IMR-90 (cell line): ENCODE results near the gene WNT9B. TPM values are rescaled to one million over a fixed set of nuclear protein-coding genes. Genes with fewer than 3 reads are reported as not detected.
A peak's percentile ranks its signal among the peaks of the same experiment; 100 is the strongest.

Experiments
- ATAC-seq: fragments of 200-7000 bp; cut with Tn5 transposase; 2 replicates; pipeline ENCODE4 v1.9.1; 2020; ENCODE audit warnings: low read depth, mild to moderate bottlenecking, moderate library complexity
- BruUV-seq: library from RNA; stranded (reverse); fragments of 400-500 nt; replicated peaks from 2 replicates; lab custom pipeline; 2021; lab: Mats Ljungman, UMichigan
- CTCF ChIA-PET: fragments of 300-600 bp; formaldehyde crosslinking; extraction: SDS; loops from one replicate; lab custom pipeline; 2021; ENCODE audit warnings: antibody characterized with exemption; lab: Yijun Ruan, JAX
- POLR2A ChIA-PET: fragments of 300-600 bp; sonication (Branson Sonifier 250); formaldehyde crosslinking; loops from one replicate; lab custom pipeline; 2022; ENCODE audit warnings: antibody characterized with exemption; ENCODE audit not compliant: unreplicated experiment; lab: Charles Lee
- DNase-seq: peaks from one replicate; pipeline ENCODE4 v3.0.0; 2013
- H2AFZ ChIP-seq: replicated peaks from 2 replicates; pipeline ENCODE3; 2013; ENCODE audit warnings: low read length, mild to moderate bottlenecking; ENCODE audit not compliant: poor library complexity
- H2AK5ac ChIP-seq: 2 replicates; pipeline ENCODE4 v1.6.1; 2013; ENCODE audit warnings: low read depth, low read length, inconsistent platforms
- H2AK9ac ChIP-seq: replicated peaks from 2 replicates; pipeline ENCODE3; 2013; ENCODE audit warnings: mild to moderate bottlenecking, low read depth, low read length, moderate library complexity; ENCODE audit not compliant: poor library complexity
- H2BK120ac ChIP-seq: 2 replicates; pipeline ENCODE4 v1.6.1; 2013; ENCODE audit warnings: low read depth, low read length, inconsistent platforms
- H2BK15ac ChIP-seq: 3 replicates; pipeline ENCODE4 v1.6.1; 2013; ENCODE audit warnings: low read depth, low read length, inconsistent platforms
- H2BK20ac ChIP-seq: 2 replicates; pipeline ENCODE4 v1.6.1; 2013; ENCODE audit warnings: low read depth, mild to moderate bottlenecking, inconsistent platforms, low read length, moderate library complexity
- H2BK5ac ChIP-seq: 2 replicates; pipeline ENCODE4 v1.6.1; 2013; ENCODE audit warnings: mild to moderate bottlenecking, low read depth, low read length, inconsistent platforms; ENCODE audit not compliant: poor library complexity, severe bottlenecking
- H3K14ac ChIP-seq: replicated peaks from 2 replicates; pipeline ENCODE4 v1.6.1; 2013; ENCODE audit warnings: low read depth, low read length, inconsistent platforms
- H3K18ac ChIP-seq: 2 replicates; pipeline ENCODE4 v1.6.1; 2013; ENCODE audit warnings: low read depth, low read length, control low read depth
- H3K23ac ChIP-seq: 2 replicates; pipeline ENCODE4 v1.6.1; 2013; ENCODE audit warnings: low read depth, low read length, inconsistent platforms
- H3K27ac ChIP-seq: 2 replicates; pipeline ENCODE4 v1.5.1; 2013; ENCODE audit warnings: mild to moderate bottlenecking, control low read depth, low read length; ENCODE audit not compliant: insufficient read depth
- H3K27me3 ChIP-seq: 2 replicates; pipeline ENCODE4 v1.6.1; 2013; ENCODE audit warnings: low read length; ENCODE audit not compliant: control insufficient read depth, insufficient read depth
- H3K36me3 ChIP-seq: 2 replicates; pipeline ENCODE4 v1.6.1; 2013; ENCODE audit warnings: low read length, mixed read lengths; ENCODE audit not compliant: control insufficient read depth, insufficient read depth
- H3K4ac ChIP-seq: 2 replicates; pipeline ENCODE4 v1.6.1; 2013; ENCODE audit warnings: low read depth, low read length, inconsistent platforms
- H3K4me1 ChIP-seq: 2 replicates; pipeline ENCODE4 v1.6.1; 2013; ENCODE audit warnings: low read length, mixed read lengths; ENCODE audit not compliant: control insufficient read depth, insufficient read depth
- H3K4me2 ChIP-seq: 2 replicates; pipeline ENCODE4 v1.6.1; 2013; ENCODE audit warnings: low read depth, mild to moderate bottlenecking, control low read depth, low read length, moderate library complexity
- H3K4me3 ChIP-seq: 2 replicates; pipeline ENCODE4 v1.5.1; 2013; ENCODE audit warnings: low read depth, mild to moderate bottlenecking, control low read depth, low read length, moderate library complexity; ENCODE audit not compliant: insufficient read depth
- H3K56ac ChIP-seq: 2 replicates; pipeline ENCODE4 v1.6.1; 2013; ENCODE audit warnings: low read length, inconsistent platforms; ENCODE audit not compliant: insufficient read depth; ENCODE audit errors: extremely low read depth
- H3K79me1 ChIP-seq, 2 experiments: 2 replicates each; pipeline ENCODE4 v1.6.1; 2013; ENCODE audit warnings: low read length in 2 of 2, inconsistent platforms in 1 of 2, low read depth in 1 of 2
- H3K9ac ChIP-seq: 2 replicates; pipeline ENCODE4 v1.6.1; 2013; ENCODE audit warnings: low read depth, low read length, control low read depth
- H3K9me1 ChIP-seq: 2 replicates; pipeline ENCODE4 v1.6.1; 2013; ENCODE audit warnings: low read length, inconsistent platforms; ENCODE audit not compliant: insufficient read depth
- H3K9me3 ChIP-seq: 2 replicates; pipeline ENCODE4 v1.6.1; 2013; ENCODE audit warnings: low read length; ENCODE audit not compliant: control insufficient read depth, insufficient read depth
- H4K20me1 ChIP-seq: 2 replicates; pipeline ENCODE4 v1.6.1; 2013; ENCODE audit warnings: low read length, inconsistent platforms; ENCODE audit not compliant: insufficient read depth
- H4K5ac ChIP-seq: 2 replicates; pipeline ENCODE4 v1.6.1; 2013; ENCODE audit warnings: mild to moderate bottlenecking, low read depth, low read length, control low read depth
- H4K8ac ChIP-seq, 2 experiments: 2 replicates each; pipeline ENCODE4 v1.6.1; 2013; ENCODE audit warnings: low read depth in 2 of 2, low read length in 2 of 2, control low read depth in 1 of 2, inconsistent platforms in 1 of 2
- H4K91ac ChIP-seq: 2 replicates; pipeline ENCODE4 v1.6.1; 2013; ENCODE audit warnings: low read depth, low read length, inconsistent platforms; ENCODE audit not compliant: insufficient read depth
- BHLHE40 ChIP-seq: fragments of 150-350 bp; IDR thresholded peaks from 2 replicates; pipeline ENCODE4 v1.6.1; 2016; ENCODE audit warnings: mild to moderate bottlenecking, low read depth, low read length
- CEBPB ChIP-seq: IDR thresholded peaks from 2 replicates; pipeline ENCODE4 v1.6.1; 2012; ENCODE audit warnings: low read depth, low read length, improper control_type of control experiment
- CHD1 ChIP-seq: IDR thresholded peaks from 2 replicates; pipeline ENCODE4 v1.6.1; 2012; ENCODE audit warnings: low read depth, low read length, improper control_type of control experiment
- FOS ChIP-seq: fragments of 150-350 bp; IDR thresholded peaks from 2 replicates; pipeline ENCODE4 v1.6.1; 2016; ENCODE audit warnings: low read depth, low read length
- MAFK ChIP-seq: IDR thresholded peaks from 2 replicates; pipeline ENCODE4 v1.6.1; 2012; ENCODE audit warnings: low read depth, low read length, improper control_type of control experiment
- MAZ ChIP-seq: IDR thresholded peaks from 2 replicates; pipeline ENCODE4 v1.6.1; 2012; ENCODE audit warnings: low read depth, mild to moderate bottlenecking, low read length, improper control_type of control experiment, moderate library complexity, borderline replicate concordance
- NFE2L2 ChIP-seq: fragments of 150-350 bp; IDR thresholded peaks from 2 replicates; pipeline ENCODE4 v1.6.1; 2016; ENCODE audit warnings: low read depth, mild to moderate bottlenecking, low read length
- POLR2A ChIP-seq: IDR thresholded peaks from 2 replicates; pipeline ENCODE4 v1.6.1; 2012; ENCODE audit warnings: mild to moderate bottlenecking, low read depth, low read length
- WGBS, 2 experiments: methylation state at CpG; one replicate each; pipeline versions ENCODE4 v1.1.5 to v1.1.7; 2013; ENCODE audit warnings: missing lambda C conversion rate in 2 of 2; ENCODE audit not compliant: insufficient read length in 1 of 2; ENCODE audit errors: extremely low coverage in 2 of 2; 5-methylcytosine and 5-hydroxymethylcytosine counted together
- dilution Hi-C: fragments of 300-500 bp; cut with HindIII; formaldehyde crosslinking; loops from one replicate; pipeline ENCODE4 v1.14.3; 2018; ENCODE audit warnings: low sequenced_read_pairs; ENCODE audit not compliant: unreplicated experiment
- in situ Hi-C: fragments of 300-500 bp; cut with MboI; formaldehyde crosslinking; loops from 3 replicates; pipeline ENCODE4 v1.14.3; 2019; ENCODE audit warnings: low sequenced_read_pairs, inconsistent platforms, mixed read lengths
- intact Hi-C: fragments of 100-400 bp; cut with micrococcal nuclease; formaldehyde crosslinking; loops from 2 replicates; pipeline ENCODE4 v1.10.0; 2022
- polyA plus RNA-seq, 3 experiments: library from polyadenylated mRNA; depleted of rRNA; stranded (reverse); fragments of >200 nt; gene quantifications; 2 replicates each; pipeline ENCODE4 v1.2.3, GENCODE V29; 2012; ENCODE audit warnings: low replicate concordance in 1 of 3
- total RNA-seq: library from RNA; depleted of rRNA; stranded (reverse); fragments of >200 nt; gene quantifications from 2 replicates; pipeline ENCODE4 v1.2.3, GENCODE V29; 2012
- TF ChIP-seq, protein P1 (sequence below): conservative IDR thresholded peaks from 2 replicates; pipeline ENCODE4 v1.5.1; 2012; ENCODE audit warnings: mild to moderate bottlenecking, low read depth, low read length, improper control_type of control experiment
- TF ChIP-seq, protein P2 (sequence below): fragments of 150-350 bp; IDR thresholded peaks from 2 replicates; pipeline ENCODE4 v1.6.1; 2016; ENCODE audit warnings: low read depth, mild to moderate bottlenecking, low read length, moderate library complexity, borderline replicate concordance
- TF ChIP-seq, protein P3 (sequence below): fragments of 150-350 bp; IDR thresholded peaks from 2 replicates; pipeline ENCODE4 v1.6.1; 2017; ENCODE audit warnings: mild to moderate bottlenecking, antibody characterized with exemption, low read length, low read depth

Gene WNT9B
- total and polyA plus RNA-seq, 2 of the 4 experiments (the other 2 are of a cell fraction) = not detected

DNA sequence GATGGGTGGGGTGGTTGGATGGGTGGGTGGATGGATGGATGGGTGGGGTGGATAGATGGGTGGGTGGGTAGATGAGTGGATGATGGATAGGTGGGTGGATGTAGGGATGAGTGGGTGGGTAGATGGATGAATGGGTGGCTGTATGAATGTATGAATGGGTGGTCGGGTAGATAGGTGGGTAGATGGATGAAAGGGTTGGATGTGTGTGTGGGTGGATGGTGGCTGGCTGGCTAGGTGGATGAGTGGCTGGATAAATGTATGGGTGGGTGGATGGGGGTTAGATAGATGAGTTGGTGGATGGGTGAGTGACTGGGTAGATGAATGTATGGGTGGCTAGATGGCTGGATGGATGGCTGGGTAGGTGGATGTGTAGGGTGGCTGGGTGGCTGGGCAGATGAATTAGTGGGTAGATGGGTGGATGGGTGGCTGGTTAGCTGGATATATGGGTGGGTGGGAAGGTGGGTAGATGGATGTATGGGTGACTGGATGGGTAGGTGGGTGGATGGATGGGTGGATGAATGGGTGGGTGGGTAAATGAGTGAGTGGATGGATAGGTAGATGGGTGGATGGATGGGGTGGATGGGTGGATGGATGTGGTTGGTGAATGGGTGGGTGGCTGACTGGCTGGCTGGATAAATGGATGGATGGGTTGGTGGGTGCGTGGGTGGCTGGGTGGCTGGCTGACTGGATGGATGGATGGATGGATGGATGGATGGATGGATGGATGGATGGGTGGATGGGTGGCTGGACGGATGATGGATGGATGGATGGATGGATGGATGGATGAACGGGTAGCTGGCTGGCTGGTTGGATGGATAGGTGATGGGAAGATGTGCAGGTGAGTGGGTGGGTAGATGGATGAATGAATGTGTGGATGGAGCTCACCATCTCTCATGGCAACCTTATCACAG is 52.6 kb downstream of the WNT9B start:
- no peak overlapping the region for H3K56ac ChIP-seq
- H3K27ac ChIP-seq = no peak overlapping the region
- no peak overlapping the region for H2AFZ ChIP-seq
- no peaks in the 10 kb centered on the region for H3K9me3 ChIP-seq
- no peak overlapping the region for H2BK20ac ChIP-seq
- H4K91ac ChIP-seq = no peak overlapping the region
- DNase-seq (no peak), ATAC-seq (no peak)
- 30% methylated on average over 1 of the region's 4 CpGs; no CpG with 5 or more reads in 1 of the 2 experiments for WGBS, 2 experiments
- no peaks in the 10 kb centered on the region for H3K79me1 ChIP-seq
- TF ChIP-seq FOS = no peak
- TF ChIP-seq MAFK = no peak
- no peak for TF ChIP-seq CHD1
- no peak for TF ChIP-seq BHLHE40
- no peak for TF ChIP-seq CEBPB
- TF ChIP-seq, protein P1, sequence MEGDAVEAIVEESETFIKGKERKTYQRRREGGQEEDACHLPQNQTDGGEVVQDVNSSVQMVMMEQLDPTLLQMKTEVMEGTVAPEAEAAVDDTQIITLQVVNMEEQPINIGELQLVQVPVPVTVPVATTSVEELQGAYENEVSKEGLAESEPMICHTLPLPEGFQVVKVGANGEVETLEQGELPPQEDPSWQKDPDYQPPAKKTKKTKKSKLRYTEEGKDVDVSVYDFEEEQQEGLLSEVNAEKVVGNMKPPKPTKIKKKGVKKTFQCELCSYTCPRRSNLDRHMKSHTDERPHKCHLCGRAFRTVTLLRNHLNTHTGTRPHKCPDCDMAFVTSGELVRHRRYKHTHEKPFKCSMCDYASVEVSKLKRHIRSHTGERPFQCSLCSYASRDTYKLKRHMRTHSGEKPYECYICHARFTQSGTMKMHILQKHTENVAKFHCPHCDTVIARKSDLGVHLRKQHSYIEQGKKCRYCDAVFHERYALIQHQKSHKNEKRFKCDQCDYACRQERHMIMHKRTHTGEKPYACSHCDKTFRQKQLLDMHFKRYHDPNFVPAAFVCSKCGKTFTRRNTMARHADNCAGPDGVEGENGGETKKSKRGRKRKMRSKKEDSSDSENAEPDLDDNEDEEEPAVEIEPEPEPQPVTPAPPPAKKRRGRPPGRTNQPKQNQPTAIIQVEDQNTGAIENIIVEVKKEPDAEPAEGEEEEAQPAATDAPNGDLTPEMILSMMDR = no peak
- TF ChIP-seq NFE2L2 = no peak
- TF ChIP-seq, protein P2, sequence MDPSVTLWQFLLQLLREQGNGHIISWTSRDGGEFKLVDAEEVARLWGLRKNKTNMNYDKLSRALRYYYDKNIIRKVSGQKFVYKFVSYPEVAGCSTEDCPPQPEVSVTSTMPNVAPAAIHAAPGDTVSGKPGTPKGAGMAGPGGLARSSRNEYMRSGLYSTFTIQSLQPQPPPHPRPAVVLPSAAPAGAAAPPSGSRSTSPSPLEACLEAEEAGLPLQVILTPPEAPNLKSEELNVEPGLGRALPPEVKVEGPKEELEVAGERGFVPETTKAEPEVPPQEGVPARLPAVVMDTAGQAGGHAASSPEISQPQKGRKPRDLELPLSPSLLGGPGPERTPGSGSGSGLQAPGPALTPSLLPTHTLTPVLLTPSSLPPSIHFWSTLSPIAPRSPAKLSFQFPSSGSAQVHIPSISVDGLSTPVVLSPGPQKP = no peak
- no peak for TF ChIP-seq MAZ
- TF ChIP-seq POLR2A = no peak
- TF ChIP-seq, protein P3, sequence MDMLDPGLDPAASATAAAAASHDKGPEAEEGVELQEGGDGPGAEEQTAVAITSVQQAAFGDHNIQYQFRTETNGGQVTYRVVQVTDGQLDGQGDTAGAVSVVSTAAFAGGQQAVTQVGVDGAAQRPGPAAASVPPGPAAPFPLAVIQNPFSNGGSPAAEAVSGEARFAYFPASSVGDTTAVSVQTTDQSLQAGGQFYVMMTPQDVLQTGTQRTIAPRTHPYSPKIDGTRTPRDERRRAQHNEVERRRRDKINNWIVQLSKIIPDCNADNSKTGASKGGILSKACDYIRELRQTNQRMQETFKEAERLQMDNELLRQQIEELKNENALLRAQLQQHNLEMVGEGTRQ = no peak
- H3K4me3 ChIP-seq = no peak overlapping the region
- H3K4me2 ChIP-seq = no peak overlapping the region
- in situ Hi-C loops = no loop called here
- H2AK5ac ChIP-seq = no peak overlapping the region
- dilution Hi-C loops = no loop called here
- no peak overlapping the region for H3K14ac ChIP-seq
- no peak overlapping the region for H4K8ac ChIP-seq
- POLR2A ChIA-PET = no interaction called here
- H4K5ac ChIP-seq = no peak overlapping the region
- no peaks in the 10 kb centered on the region for H4K20me1 ChIP-seq
- H3K9me1 ChIP-seq = no peaks in the 10 kb centered on the region
- H3K4me1 ChIP-seq = no peaks in the 10 kb centered on the region
- CTCF ChIA-PET = no interaction called here
- no peaks in the 10 kb centered on the region for H3K36me3 ChIP-seq
- no peak overlapping the region for H2BK120ac ChIP-seq
- peak overlapping the region; percentile 26 for H2BK5ac ChIP-seq
- no peak overlapping the region for H3K18ac ChIP-seq
- no peak overlapping the region for H3K23ac ChIP-seq
- no peak overlapping the region for H3K9ac ChIP-seq
- no peak overlapping the region for H3K4ac ChIP-seq
- no peak overlapping the region for H2AK9ac ChIP-seq
- H3K27me3 ChIP-seq = peaks cover 45% of the 10 kb centered on the region
- H2BK15ac ChIP-seq = no peak overlapping the region
- intact Hi-C loops = no loop called here
- no TSS peak for BruUV-seq
